RWPE1 (cell line): ENCODE data around the gene PHACTR4.

ENCODE experiments used
- CTCF ChIA-PET: fragments of 350-600 bp; sonication (Branson Sonifier 250); formaldehyde crosslinking; extraction: SDS; loops from one replicate; lab custom pipeline; 2021; lab: Yijun Ruan, JAX
- POLR2A ChIA-PET: fragments of 400-600 bp; formaldehyde crosslinking; extraction: SDS; loops from one replicate; lab custom pipeline; 2020; ENCODE audit warnings: antibody characterized with exemption; ENCODE audit not compliant: low non-redundant PET; lab: Yijun Ruan, JAX
- DNase-seq: peaks from one replicate; pipeline ENCODE4 v3.0.0; 2012; ENCODE audit warnings: low spot score
- H3K27ac ChIP-seq: fragments of 450-650 bp; 2 replicates; pipeline ENCODE4 v1.5.1; 2017
- CTCF ChIP-seq: fragments of 450-650 bp; conservative IDR thresholded peaks from 2 replicates; pipeline ENCODE4 v1.5.1; 2017; ENCODE audit warnings: low read depth, mild to moderate bottlenecking

Gene PHACTR4

DNA sequence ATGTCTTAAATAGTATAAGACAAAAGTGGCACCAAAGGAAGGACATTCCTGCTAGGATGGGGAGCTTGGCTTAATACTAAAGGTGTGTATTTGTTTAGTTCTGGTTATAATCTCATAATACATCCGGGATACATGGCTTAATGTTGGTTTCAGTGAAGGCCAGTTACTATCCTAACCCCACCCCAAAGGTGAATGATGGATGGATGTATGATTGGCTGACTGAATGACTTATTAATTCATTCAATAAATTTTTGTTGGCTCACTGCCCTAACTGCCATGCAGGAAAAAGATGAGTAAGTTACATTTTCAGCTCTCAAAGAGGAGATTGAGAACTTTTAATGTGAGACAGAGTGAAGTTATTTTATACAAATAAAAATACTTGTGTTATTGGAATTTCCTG lies 52.2 kb downstream of the PHACTR4 start:
- ChIA-PET POLR2A (no interaction called here), CTCF (no interaction called here)
- peak; percentile 36 for DNase-seq
- TF ChIP-seq CTCF = no peak
- H3K27ac ChIP-seq = no peak overlapping the region

DNA sequence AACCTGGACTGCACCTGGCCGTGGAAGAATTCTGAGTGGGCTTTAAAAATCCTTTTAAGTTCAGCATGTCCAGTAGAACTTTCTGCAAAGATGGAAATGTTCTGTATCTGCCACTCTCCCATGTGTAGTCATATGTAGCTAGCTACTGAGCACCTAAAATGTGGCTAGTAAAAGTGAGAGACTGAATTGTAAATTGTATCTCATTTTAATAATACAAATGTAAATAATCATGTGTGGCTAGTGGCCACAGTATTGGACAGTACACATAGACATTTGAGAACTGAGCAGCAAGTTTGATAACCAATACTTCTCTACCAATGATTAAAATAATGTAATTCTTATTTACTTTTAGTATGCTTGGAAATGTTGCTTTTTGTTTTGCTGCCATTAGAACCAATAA lies 57.3 kb downstream of the PHACTR4 start:
- no peak for TF ChIP-seq CTCF
- ChIA-PET POLR2A (no interaction called here), CTCF (no interaction called here)
- DNase-seq = no peak
- no peak overlapping the region for H3K27ac ChIP-seq

GRCh38 chr1:28428012-28428411 lies 58.5 kb downstream of the PHACTR4 start:
- no peak overlapping the region for H3K27ac ChIP-seq
- DNase-seq = no peak
- no peak for TF ChIP-seq CTCF
- CTCF ChIA-PET = no interaction called here
- POLR2A ChIA-PET = no interaction called here

- H3K27ac ChIP-seq = no peak overlapping the region
- POLR2A ChIA-PET = no interaction called here
- CTCF ChIA-PET = interaction anchor here (0.5 to 0.6 kb wide), 3 partner anchors 9 to 71 kb away, joined by 3 to 5 read pairs (median 4); no protein-coding TSS in a partner anchor
- TF ChIP-seq CTCF = no peak
- no peak for DNase-seq
Measured at GRCh38 chr1:28428990-28429520, 59.5 kb downstream of the PHACTR4 start.

DNA sequence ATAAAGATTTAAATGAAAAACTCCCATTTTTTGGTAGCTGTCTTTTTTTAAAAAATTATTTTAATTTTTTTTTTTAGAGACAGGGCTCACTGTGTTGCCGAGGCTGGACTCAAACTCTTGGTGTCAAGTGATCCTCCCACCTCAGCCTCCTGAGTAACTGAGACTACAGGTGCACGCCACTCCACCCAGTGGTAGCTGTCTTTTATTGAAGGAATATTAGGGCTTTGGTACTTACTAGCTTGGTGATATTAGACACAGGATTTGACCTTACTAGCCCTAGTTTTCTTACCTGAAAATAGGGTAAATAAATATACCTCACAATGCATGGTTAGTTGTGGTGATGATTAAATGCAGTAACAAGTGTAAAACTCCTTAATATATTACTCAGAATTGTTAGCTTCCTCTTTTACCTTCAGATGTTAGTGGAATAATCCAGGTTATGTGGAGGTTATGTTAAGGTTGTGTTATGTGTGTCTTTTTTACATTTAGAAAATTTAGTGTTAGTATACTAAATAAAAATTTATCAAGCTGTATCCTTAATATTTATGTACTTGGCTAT lies 66.8 kb downstream of the PHACTR4 start:
- POLR2A ChIA-PET = no interaction called here
- no peak for TF ChIP-seq CTCF
- no peak overlapping the region for H3K27ac ChIP-seq
- no peak for DNase-seq
- CTCF ChIA-PET = interaction anchor here (0.9 kb wide), 1 partner anchor 71 kb away, joined by 3 read pairs; no protein-coding TSS in a partner anchor

- ChIA-PET POLR2A (interaction anchor here (0.6 kb wide), 1 partner anchor 20 kb away, joined by 3 read pairs; no protein-coding TSS in a partner anchor), CTCF (interaction anchor here (0.6 to 1.3 kb wide), 3 partner anchors 8 to 1402 kb away, joined by 3 to 4 read pairs (median 4); no protein-coding TSS in a partner anchor)
- DNase-seq = no peak
- no peak for TF ChIP-seq CTCF
- peak overlapping the region; percentile 96 for H3K27ac ChIP-seq
Measured at GRCh38 chr1:28437264-28437923, 67.9 kb downstream of the PHACTR4 start.
